Peyer's patch (tissue), 4 donors: ENCODE results near the gene GABRG2.

Source experiments
- POLR2A ChIP-seq, 2 donors: fragments of 450-650 bp; IDR thresholded peaks; one replicate each; pipeline ENCODE4 v1.5.1; 2017; ENCODE audit warnings: antibody characterized with exemption in 2 of 2, mild to moderate bottlenecking in 2 of 2, moderate library complexity in 2 of 2
- TF ChIP-seq, protein P1 (sequence below), 6 experiments: fragments of 450-650 bp in 4 of 6; fragments of 200-600 bp in 2 of 6; sonication (generic) in 1 of 6; IDR thresholded peaks; one replicate each; pipeline ENCODE4 v1.5.1; 2017 to 2019; ENCODE audit warnings: antibody characterized with exemption in 6 of 6, mild to moderate bottlenecking in 3 of 6, moderate library complexity in 1 of 6

DNA sequence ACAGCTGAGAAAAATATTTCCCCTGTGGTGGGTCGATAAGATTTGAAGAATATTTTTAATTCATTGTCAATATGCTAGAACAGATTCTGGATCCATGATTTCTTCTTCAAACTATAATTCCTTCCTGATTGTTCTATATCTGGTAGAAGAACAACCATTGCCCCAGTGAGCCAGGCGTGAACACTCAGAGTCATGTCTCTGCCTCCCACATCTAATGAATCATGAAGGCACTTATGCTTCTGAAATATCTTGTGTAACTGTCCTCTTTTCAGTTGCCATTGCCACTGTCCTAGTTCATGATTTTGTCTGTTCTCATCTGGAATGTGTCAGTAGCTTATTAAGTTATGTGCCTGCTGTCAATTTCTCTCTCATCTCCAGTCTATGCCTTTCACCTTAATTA, 40.0 kb downstream of the GABRG2 start:
- TF ChIP-seq, protein P1, sequence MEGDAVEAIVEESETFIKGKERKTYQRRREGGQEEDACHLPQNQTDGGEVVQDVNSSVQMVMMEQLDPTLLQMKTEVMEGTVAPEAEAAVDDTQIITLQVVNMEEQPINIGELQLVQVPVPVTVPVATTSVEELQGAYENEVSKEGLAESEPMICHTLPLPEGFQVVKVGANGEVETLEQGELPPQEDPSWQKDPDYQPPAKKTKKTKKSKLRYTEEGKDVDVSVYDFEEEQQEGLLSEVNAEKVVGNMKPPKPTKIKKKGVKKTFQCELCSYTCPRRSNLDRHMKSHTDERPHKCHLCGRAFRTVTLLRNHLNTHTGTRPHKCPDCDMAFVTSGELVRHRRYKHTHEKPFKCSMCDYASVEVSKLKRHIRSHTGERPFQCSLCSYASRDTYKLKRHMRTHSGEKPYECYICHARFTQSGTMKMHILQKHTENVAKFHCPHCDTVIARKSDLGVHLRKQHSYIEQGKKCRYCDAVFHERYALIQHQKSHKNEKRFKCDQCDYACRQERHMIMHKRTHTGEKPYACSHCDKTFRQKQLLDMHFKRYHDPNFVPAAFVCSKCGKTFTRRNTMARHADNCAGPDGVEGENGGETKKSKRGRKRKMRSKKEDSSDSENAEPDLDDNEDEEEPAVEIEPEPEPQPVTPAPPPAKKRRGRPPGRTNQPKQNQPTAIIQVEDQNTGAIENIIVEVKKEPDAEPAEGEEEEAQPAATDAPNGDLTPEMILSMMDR (IDR thresholded peaks at IDR 0.05) = no peak
- no peak for TF ChIP-seq POLR2A (IDR thresholded peaks at IDR 0.05)
